Heart right ventricle (tissue), 16 donors: ENCODE measurements around the gene ADAMTS1. TPM values are rescaled to one million over a fixed set of nuclear protein-coding genes. Genes with fewer than 3 reads are reported as not detected.
A peak's percentile ranks its signal among the peaks of the same experiment; 100 is the strongest.

Experiments
- ATAC-seq, 8 donors: fragments of 200-7000 bp; cut with Tn5 transposase; one replicate each; pipeline ENCODE4 v1.9.1; 2020; ENCODE audit warnings: mild to moderate bottlenecking in 8 of 8, moderate library complexity in 8 of 8, moderate number of reproducible peaks in 1 of 8
- DNase-seq, 2 donors: peaks; one replicate each; pipeline ENCODE4 v3.0.0-alpha.2; 2020
- H3K27ac ChIP-seq, 10 donors: fragments of 200-600 bp; sonication (generic) in 2 of 10; one replicate each; pipeline versions ENCODE4 v1.5.0 to v1.8.0; 2020 to 2022; ENCODE audit warnings: mild to moderate bottlenecking in 3 of 10
- H3K27me3 ChIP-seq, 7 donors: fragments of 200-600 bp; one replicate each; pipeline ENCODE4 v1.8.0; 2021 to 2022; ENCODE audit warnings: mild to moderate bottlenecking in 2 of 7
- H3K36me3 ChIP-seq, 9 donors: fragments of 200-600 bp; sonication (generic) in 1 of 9; one replicate each; pipeline versions ENCODE4 v1.5.0 to v1.8.0; 2020 to 2022; ENCODE audit warnings: mild to moderate bottlenecking in 2 of 9
- H3K4me1 ChIP-seq, 9 donors: fragments of 200-600 bp; sonication (generic) in 1 of 9; one replicate each; pipeline versions ENCODE4 v1.5.0 to v1.8.0; 2020 to 2022; ENCODE audit warnings: mild to moderate bottlenecking in 4 of 9
- H3K4me3 ChIP-seq, 10 donors: fragments of 200-600 bp; sonication (generic) in 2 of 10; one replicate each; pipeline versions ENCODE4 v1.5.0 to v1.8.0; 2020 to 2022; ENCODE audit warnings: mild to moderate bottlenecking in 7 of 10, moderate library complexity in 2 of 10
- H3K9me3 ChIP-seq, 11 donors: fragments of 200-600 bp in 10 of 11; sonication (generic) in 2 of 11; one replicate each; pipeline versions ENCODE4 v1.5.0 to v1.8.0; 2013 to 2022; ENCODE audit warnings: mild to moderate bottlenecking in 2 of 11, control low read depth in 1 of 11, moderate library complexity in 1 of 11
- CTCF ChIP-seq, 9 donors: fragments of 200-600 bp; sonication (generic) in 2 of 9; IDR thresholded peaks; one replicate each; pipeline versions ENCODE4 v1.5.0 to v1.8.0; 2021 to 2022; ENCODE audit warnings: antibody characterized with exemption in 9 of 9, mild to moderate bottlenecking in 5 of 9, moderate library complexity in 1 of 9
- WGBS, 2 donors: extraction: QIAGEN DNeasy Blood & Tissue Kit; methylation state at CpG; one replicate each; pipeline ENCODE4 v1.1.7; 2013; ENCODE audit warnings: inconsistent platforms in 1 of 2; 5-methylcytosine and 5-hydroxymethylcytosine counted together
- intact Hi-C, 10 donors: fragments of 100-400 bp; cut with DNase I; formaldehyde crosslinking; loops; one replicate each; pipeline versions ENCODE4 v1.11.1 to v1.14.2; 2022
- polyA plus RNA-seq, 2 donors: library from polyadenylated mRNA; stranded (reverse); fragments of 200-250 nt; gene quantifications; one replicate each; pipeline ENCODE4 v1.2.3, GENCODE V29; 2013
- total RNA-seq, 10 donors: library from RNA; stranded (reverse); fragmentation: NEBNext Ultra II Directional in 3 of 10; extraction: Animal tissue kit (Norgen Biotek cat#: 25700) in 3 of 10; gene quantifications; one replicate each; pipeline versions ENCODE4 v1.2.1 to v1.2.4, GENCODE V29; 2021 to 2023
- donor health status: Arrhythmogenic right ventricular cardiomyopathy.
- donor health status: ischemic (EF 13 %, LVEDD 7.1; RV severe dilation, severe dysfunction).
- donor health status: healthy with polysubstance abuse.
- donor health status: DM: no; HTN: yes; CAD: no.
- donor health status: DM: no; HTN: no; CAD: no.
- donor health status: ischemic (EF 25% LVEDD 6.9; RV normal size, moderate dysfunction).
- donor health status: ischemic (EF 25% LVEDD 5.7; RV mildly dilated, moderate dysfunction).
- donor health status: healthy.
- donor health status: DM: yes; HTN: yes; CAD: no.
- donor health status: Ischemic cardiomyopathy.
- donor health status: ischemic (EF 35%, LVEDD 5.7; RV mildly dilated, moderate dysfunction).
- donor health status: nonischemic (EF 11% LVEDD 7.7; RV severe dilation, severe dysfunction).
- donor health status: DM: yes; HTN: yes; CAD: no.
- donor health status: PGD.
- donor health status: ischemic (EF 29% LVEDD 5.4; RV normal size, mild dysfunction).
- donor health status: nonischemic (EF 23%, LVEDD 6.1; RV moderate dilation, normal function).

Gene ADAMTS1
- total and polyA plus RNA-seq, 12 donors = 20.4 to 169 (median 74.8) TPM

DNA sequence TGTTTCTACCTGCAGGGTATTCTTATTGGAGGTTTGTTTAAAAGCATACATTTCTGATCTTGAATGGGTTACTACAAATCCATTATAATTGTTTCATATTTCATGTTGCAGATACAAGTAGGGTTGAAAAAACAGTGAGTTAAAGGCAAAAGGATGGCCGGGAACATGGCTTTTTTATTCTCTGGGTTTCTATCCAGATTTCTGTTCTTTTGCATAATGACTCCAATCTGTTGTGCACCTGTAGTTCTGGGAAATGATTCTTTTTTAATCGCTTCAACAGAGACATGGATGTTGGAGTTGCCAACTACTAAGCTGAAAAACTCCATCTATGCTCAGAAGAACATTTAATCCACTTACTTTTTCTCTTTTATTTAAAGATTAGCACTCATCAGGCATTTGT is 2.7 kb upstream of the ADAMTS1 start:
- H3K27ac ChIP-seq = peak overlapping the region in 7 of 10 donors; percentile 2 to 99 (median 98)
- TF ChIP-seq CTCF (IDR thresholded peaks at IDR 0.05) = no peak
- peaks cover 0 to 54% (median 0%) of the 10 kb centered on the region in 7 donors for H3K27me3 ChIP-seq
- ATAC-seq (no peak), DNase-seq (no peak)
- peaks cover 0 to under 1% (median 0%) of the 10 kb centered on the region in 9 donors for H3K36me3 ChIP-seq
- H3K9me3 ChIP-seq = no peaks in the 10 kb centered on the region
- 48 to 55% methylated on average over 2 of the region's 2 CpGs for WGBS, 2 donors
- no peak overlapping the region for H3K4me3 ChIP-seq
- H3K4me1 ChIP-seq = peaks cover 0 to 34% (median 22%) of the 10 kb centered on the region in 9 donors
- intact Hi-C loops = loop anchor here (2.0 to 10.0 kb wide), 14 partner anchors 76 to 1944 kb away; no protein-coding TSS in a partner anchor

GRCh38 chr21:26847002-26847401 is 1.8 kb upstream of the ADAMTS1 start:
- peak in 1 of 2 donors; percentile 20 for DNase-seq
- peaks cover 0 to 9% (median 5%) of the 10 kb centered on the region in 9 donors for H3K36me3 ChIP-seq
- WGBS, 2 donors = 35 to 37% methylated on average over 13 of the region's 13 CpGs
- intact Hi-C loops = loop anchor here (5.0 to 10.0 kb wide), 12 partner anchors 75 to 1945 kb away; no protein-coding TSS in a partner anchor
- H3K27me3 ChIP-seq = peaks cover 0 to 57% (median 0%) of the 10 kb centered on the region in 7 donors
- H3K4me3 ChIP-seq = peak overlapping the region in 9 of 10 donors; percentile 60 to 95 (median 80)
- no peak for TF ChIP-seq CTCF (IDR thresholded peaks at IDR 0.05)
- peaks cover 0 to 41% (median 30%) of the 10 kb centered on the region in 9 donors for H3K4me1 ChIP-seq
- no peaks in the 10 kb centered on the region for H3K9me3 ChIP-seq
- peak overlapping the region; percentile 93 to 99 (median 96) for H3K27ac ChIP-seq
- ATAC-seq = no peak

DNA sequence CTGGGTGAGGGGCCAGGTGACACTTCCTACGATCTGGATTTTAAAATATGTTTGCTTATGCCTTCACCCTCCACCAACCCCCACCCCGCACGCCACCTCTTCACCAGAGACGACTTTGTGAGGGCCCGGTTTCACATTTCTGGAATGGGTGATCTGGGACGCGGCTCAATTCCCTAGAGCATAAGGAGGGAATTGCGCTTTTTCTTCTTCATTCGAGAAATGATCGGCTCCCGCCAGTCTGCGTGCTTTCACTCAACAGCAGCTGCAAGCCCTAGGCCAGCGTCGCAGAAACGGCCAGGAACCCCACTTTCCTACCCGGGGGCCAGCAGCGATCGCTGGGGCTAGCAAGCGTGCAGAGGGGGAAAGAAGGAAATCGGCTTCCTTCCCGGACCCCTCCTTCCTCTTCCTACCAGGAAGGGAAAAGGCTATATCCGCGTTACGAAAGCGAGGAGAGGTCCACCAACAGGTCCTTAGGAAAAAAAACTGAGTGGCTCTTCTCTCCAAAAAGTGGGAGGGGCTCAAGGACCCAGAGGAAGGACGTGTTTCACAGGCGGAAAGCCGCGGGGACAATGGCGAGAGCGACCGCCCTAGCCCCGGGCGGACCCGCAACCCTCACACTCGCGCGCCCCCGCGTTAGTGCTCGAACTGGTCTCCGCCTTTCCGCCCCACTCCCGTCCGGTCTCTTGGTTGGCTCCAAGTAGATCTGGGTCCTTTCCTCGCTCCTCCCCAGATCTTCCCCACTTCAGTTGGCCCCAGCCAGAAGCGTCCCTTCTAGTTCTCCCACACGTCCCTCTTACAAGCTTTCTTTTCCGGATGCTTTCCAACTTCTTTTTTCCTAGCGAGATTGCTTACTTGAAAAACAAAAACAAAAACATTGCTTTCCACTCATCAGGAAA is 1.1 kb upstream of the ADAMTS1 start:
- Histone ChIP-seq H3K4me3 (peak overlapping the region; percentile 60 to 95 (median 80)), H3K36me3 (peaks cover 0 to 16% (median 12%) of the 10 kb centered on the region in 9 donors), H3K27me3 (peaks cover 0 to 57% (median 0%) of the 10 kb centered on the region in 7 donors), H3K27ac (peak overlapping the region; percentile 93 to 99 (median 96)), H3K9me3 (no peaks in the 10 kb centered on the region), H3K4me1 (peaks cover 3 to 48% (median 37%) of the 10 kb centered on the region in 9 donors)
- 0 to 1% methylated on average over 50 of the region's 50 CpGs for WGBS, 2 donors
- ATAC-seq (peak; percentile 44 to 72 (median 58)), DNase-seq (peak; percentile 88 to 94)
- peak in 1 of 9 donors; percentile 10 for TF ChIP-seq CTCF (IDR thresholded peaks at IDR 0.05)
- intact Hi-C loops = loop anchor here (1.0 to 10.0 kb wide), 13 partner anchors 74 to 1946 kb away; no protein-coding TSS in a partner anchor

- Histone ChIP-seq H3K36me3 (peaks cover 0 to 22% (median 18%) of the 10 kb centered on the region in 9 donors), H3K27me3 (peaks cover 0 to 57% (median 0%) of the 10 kb centered on the region in 7 donors), H3K4me1 (peaks cover 3 to 54% (median 43%) of the 10 kb centered on the region in 9 donors), H3K4me3 (peak overlapping the region; percentile 60 to 95 (median 80)), H3K27ac (peak overlapping the region; percentile 93 to 99 (median 96)), H3K9me3 (no peaks in the 10 kb centered on the region)
- ATAC-seq = peak in 1 of 8 donors; percentile 0
- WGBS, 2 donors = 1% methylated on average over 7 of the region's 7 CpGs
- DNase-seq = no peak
- TF ChIP-seq CTCF (IDR thresholded peaks at IDR 0.05) = no peak
- intact Hi-C loops = loop anchor here (1.0 to 10.0 kb wide), 14 partner anchors 73 to 1947 kb away; no protein-coding TSS in a partner anchor
Measured at GRCh38 chr21:26845759-26846035, 488 bp upstream of the ADAMTS1 start.
